Gastroesophageal sphincter (tissue), 3 donors: Measurements from ENCODE around the gene ZNF337.
"Not testable (repeated sequence)": the region's sequence is repeated elsewhere in the genome, so short reads cannot be mapped to it uniquely, and the experiment has no call there.

Source experiments
- EP300 ChIP-seq: sonication (generic); formaldehyde crosslinking; IDR thresholded peaks from one replicate; pipeline ENCODE4 v1.6.1; 2017; ENCODE audit warnings: antibody characterized with exemption, mild to moderate bottlenecking
- POLR2A ChIP-seq, 2 donors: fragments of 450-650 bp; IDR thresholded peaks; one replicate each; pipeline ENCODE4 v1.6.1; 2017; ENCODE audit warnings: antibody characterized with exemption in 2 of 2, mild to moderate bottlenecking in 2 of 2, moderate library complexity in 1 of 2
- POLR2AphosphoS5 ChIP-seq: sonication (generic); formaldehyde crosslinking; IDR thresholded peaks from one replicate; pipeline ENCODE4 v1.6.1; 2017; ENCODE audit warnings: antibody characterized with exemption
- TF ChIP-seq, protein P1 (sequence below), 4 experiments: fragments of 200-600 bp in 2 of 4; fragments of 450-650 bp in 2 of 4; sonication (generic) in 1 of 4; IDR thresholded peaks; one replicate each; pipeline ENCODE4 v1.5.1; 2017 to 2019; ENCODE audit warnings: antibody characterized with exemption in 4 of 4, mild to moderate bottlenecking in 2 of 4, moderate library complexity in 2 of 4

DNA sequence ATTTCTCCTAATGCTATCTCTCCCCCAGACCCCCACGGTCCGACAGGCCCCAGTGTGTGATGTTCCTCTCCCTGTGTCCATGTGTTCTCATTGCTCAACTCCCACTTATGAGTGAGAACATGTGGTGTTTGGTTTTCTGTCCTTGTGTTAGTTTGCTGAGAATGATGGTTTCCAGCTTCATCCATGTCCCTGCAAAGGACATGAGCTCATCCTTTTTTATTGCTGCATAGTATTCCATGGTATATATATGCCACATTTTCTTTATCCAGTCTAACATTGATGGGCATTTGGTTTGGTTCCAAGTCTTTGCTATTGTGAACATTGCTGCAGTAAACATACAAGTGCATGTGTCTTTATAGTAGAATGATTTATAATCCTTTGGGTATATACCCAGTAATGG, 4.2 kb upstream of the ZNF337 start:
- TF ChIP-seq POLR2AphosphoS5; EP300; POLR2A (IDR thresholded peaks at IDR 0.05): not testable (repeated sequence)
- TF ChIP-seq, protein P1, sequence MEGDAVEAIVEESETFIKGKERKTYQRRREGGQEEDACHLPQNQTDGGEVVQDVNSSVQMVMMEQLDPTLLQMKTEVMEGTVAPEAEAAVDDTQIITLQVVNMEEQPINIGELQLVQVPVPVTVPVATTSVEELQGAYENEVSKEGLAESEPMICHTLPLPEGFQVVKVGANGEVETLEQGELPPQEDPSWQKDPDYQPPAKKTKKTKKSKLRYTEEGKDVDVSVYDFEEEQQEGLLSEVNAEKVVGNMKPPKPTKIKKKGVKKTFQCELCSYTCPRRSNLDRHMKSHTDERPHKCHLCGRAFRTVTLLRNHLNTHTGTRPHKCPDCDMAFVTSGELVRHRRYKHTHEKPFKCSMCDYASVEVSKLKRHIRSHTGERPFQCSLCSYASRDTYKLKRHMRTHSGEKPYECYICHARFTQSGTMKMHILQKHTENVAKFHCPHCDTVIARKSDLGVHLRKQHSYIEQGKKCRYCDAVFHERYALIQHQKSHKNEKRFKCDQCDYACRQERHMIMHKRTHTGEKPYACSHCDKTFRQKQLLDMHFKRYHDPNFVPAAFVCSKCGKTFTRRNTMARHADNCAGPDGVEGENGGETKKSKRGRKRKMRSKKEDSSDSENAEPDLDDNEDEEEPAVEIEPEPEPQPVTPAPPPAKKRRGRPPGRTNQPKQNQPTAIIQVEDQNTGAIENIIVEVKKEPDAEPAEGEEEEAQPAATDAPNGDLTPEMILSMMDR (IDR thresholded peaks at IDR 0.05), result not testable (repeated sequence)
